Measurements from ENCODE around the gene SYNE1. TPM values are rescaled to one million over a fixed set of nuclear protein-coding genes. Genes with fewer than 3 reads are reported as not detected.

The SYNE1 gene
- total RNA-seq, 1 donor, result 101 TPM

- no peak for DNase-seq (ENCODE audit: low read depth)
- no peak overlapping the region for H3K4me3 ChIP-seq (ENCODE audit: low read depth, low read length)
- no peak for TF ChIP-seq CTCF (IDR thresholded peaks at IDR 0.05; ENCODE audit: insufficient read depth, low read depth, low read length)
Measured at GRCh38 chr6:152587473-152587872, 49.7 kb downstream of the SYNE1 start.

- no peak overlapping the region for H3K4me3 ChIP-seq (ENCODE audit: low read depth, low read length)
- TF ChIP-seq CTCF (IDR thresholded peaks at IDR 0.05; ENCODE audit: insufficient read depth, low read depth, low read length), result no peak
- DNase-seq (ENCODE audit: low read depth), result no peak
Measured at GRCh38 chr6:152585236-152585635, 51.9 kb downstream of the SYNE1 start.

- no peak for TF ChIP-seq CTCF (IDR thresholded peaks at IDR 0.05; ENCODE audit: insufficient read depth, low read depth, low read length)
- H3K4me3 ChIP-seq (ENCODE audit: low read depth, low read length), result no peak overlapping the region
- no peak for DNase-seq (ENCODE audit: low read depth)
Measured at GRCh38 chr6:152583888-152584287, 53.3 kb downstream of the SYNE1 start.

- TF ChIP-seq CTCF (IDR thresholded peaks at IDR 0.05; ENCODE audit: insufficient read depth, low read depth, low read length), result no peak
- DNase-seq (ENCODE audit: low read depth), result no peak
Measured at GRCh38 chr6:152576525-152576924, 60.6 kb downstream of the SYNE1 start.

GRCh38 chr6:152575621-152576150, 61.5 kb downstream of the SYNE1 start:
- H3K4me3 ChIP-seq (ENCODE audit: low read depth, low read length), result no peak overlapping the region
- TF ChIP-seq CTCF (IDR thresholded peaks at IDR 0.05; ENCODE audit: insufficient read depth, low read depth, low read length), result no peak
- peak; percentile 85 for DNase-seq (ENCODE audit: low read depth)

More at GRCh38 chr6:152576525-152576924, 60.6 kb downstream of the SYNE1 start:
- H3K4me3 ChIP-seq (ENCODE audit: low read depth, low read length), result no peak overlapping the region

GRCh38 chr6:152575161-152575560, 62.0 kb downstream of the SYNE1 start:
- no peak for DNase-seq (ENCODE audit: low read depth)
- TF ChIP-seq CTCF (IDR thresholded peaks at IDR 0.05; ENCODE audit: insufficient read depth, low read depth, low read length), result no peak
- no peak overlapping the region for H3K4me3 ChIP-seq (ENCODE audit: low read depth, low read length)

- DNase-seq (ENCODE audit: low read depth), result peak; percentile 28
Measured at GRCh38 chr6:152573762-152574161, 63.4 kb downstream of the SYNE1 start.

More at GRCh38 chr6:152573762-152574161, 63.4 kb downstream of the SYNE1 start:
- H3K4me3 ChIP-seq (ENCODE audit: low read depth, low read length), result no peak overlapping the region
- TF ChIP-seq CTCF (IDR thresholded peaks at IDR 0.05; ENCODE audit: insufficient read depth, low read depth, low read length), result no peak

Data from fibroblast of villous mesenchyme (primary cell).